CD4-positive, alpha-beta T cell (primary cell): Measurements from ENCODE around the gene RIMS1. TPM values are rescaled to one million over a fixed set of nuclear protein-coding genes. Genes with fewer than 3 reads are reported as not detected.

Experiments used
- ATAC-seq: fragments of 200-7000 bp; cut with Tn5 transposase; one replicate; pipeline ENCODE4 v1.10.0; 2022; ENCODE audit warnings: mild to moderate bottlenecking; ENCODE audit not compliant: poor library complexity
- CTCF ChIA-PET: fragments of 350-600 bp; sonication (Branson Sonifier 250); formaldehyde crosslinking; loops from one replicate; lab custom pipeline; 2021; ENCODE audit warnings: antibody characterized with exemption, inconsistent platforms; lab: Charles Lee
- POLR2A ChIA-PET: fragments of 350-600 bp; sonication (Branson Sonifier 250); formaldehyde crosslinking; loops from one replicate; lab custom pipeline; 2021; ENCODE audit warnings: antibody characterized with exemption, inconsistent platforms; lab: Charles Lee
- DNase-seq, 14 experiments: peaks; one replicate each; pipeline ENCODE4 v3.0.0-alpha.2; 2013 to 2020; ENCODE audit warnings: mixed read lengths in 2 of 14
- H3K27ac ChIP-seq, 2 donors: one replicate each; pipeline versions ENCODE4 v1.5.1 to v1.7.0; 2013; ENCODE audit warnings: low read length in 2 of 2, low read depth in 1 of 2, mild to moderate bottlenecking in 1 of 2
- H3K27me3 ChIP-seq, 2 experiments: 1 replicate in 1 of 2; 2 replicates in 1 of 2; pipeline versions ENCODE4 v1.6.1 to v1.7.0; 2013; ENCODE audit warnings: low read length in 2 of 2, control low read depth in 1 of 2, mild to moderate bottlenecking in 1 of 2, moderate library complexity in 1 of 2; ENCODE audit not compliant: insufficient read depth in 2 of 2, control insufficient read depth in 1 of 2
- H3K36me3 ChIP-seq: one replicate; pipeline ENCODE4 v1.6.1; 2013; ENCODE audit warnings: low read length, control low read depth; ENCODE audit not compliant: insufficient read depth
- H3K4me1 ChIP-seq: one replicate; pipeline ENCODE4 v1.6.1; 2013; ENCODE audit warnings: low read length, control low read depth; ENCODE audit not compliant: insufficient read depth
- H3K4me3 ChIP-seq: one replicate; pipeline ENCODE4 v1.5.1; 2013; ENCODE audit warnings: mild to moderate bottlenecking, low read length, moderate library complexity
- H3K9me3 ChIP-seq, 2 experiments: 1 replicate in 1 of 2; 2 replicates in 1 of 2; pipeline versions ENCODE4 v1.6.1 to v1.7.0; 2013; ENCODE audit warnings: low read length in 2 of 2, mild to moderate bottlenecking in 2 of 2, control low read depth in 1 of 2, moderate library complexity in 1 of 2; ENCODE audit not compliant: control insufficient read depth in 1 of 2, insufficient read depth in 1 of 2
- H3K27ac Mint-ChIP-seq: one replicate; pipeline ENCODE4 v1.8.0; 2020; ENCODE audit warnings: mixed read lengths
- H3K27me3 Mint-ChIP-seq: one replicate; pipeline ENCODE4 v1.8.0; 2021; ENCODE audit warnings: mixed read lengths
- H3K36me3 Mint-ChIP-seq: one replicate; pipeline ENCODE4 v1.8.0; 2021; ENCODE audit warnings: low read depth, mixed read lengths
- H3K4me1 Mint-ChIP-seq: one replicate; pipeline ENCODE4 v1.8.0; 2021; ENCODE audit warnings: low read depth, mixed read lengths
- H3K4me3 Mint-ChIP-seq: one replicate; pipeline ENCODE4 v1.8.0; 2020; ENCODE audit warnings: mild to moderate bottlenecking, mixed read lengths
- H3K9me3 Mint-ChIP-seq: one replicate; pipeline ENCODE4 v1.8.0; 2020; ENCODE audit warnings: mixed read lengths
- intact Hi-C, 2 experiments: fragments of 100-400 bp; cut with DNase I in 1 of 2; cut with micrococcal nuclease in 1 of 2; formaldehyde crosslinking; loops; one replicate each; pipeline versions ENCODE4 v1.15.1 to v1.9.0; 2023 to 2025; cut with DNase I, micrococcal nuclease
- total RNA-seq, 174 experiments: library from RNA in 2 of 174; stranded (reverse) in 2 of 174; gene quantifications; one replicate each; pipeline ENCODE4 v1.2.3 and lab custom pipeline; 2021 to 2026
- TF ChIP-seq, protein P1 (sequence below): fragments of 200-600 bp; IDR thresholded peaks from one replicate; pipeline ENCODE4 v1.8.0; 2022; ENCODE audit warnings: antibody characterized with exemption, mild to moderate bottlenecking

Gene RIMS1
- total RNA-seq, 2 experiments from 2014 or later: not detected

- ATAC-seq (no peak), DNase-seq (no peak)
- intact Hi-C loops: no loop called here
- POLR2A ChIA-PET: no interaction called here
- Mint-ChIP-seq H3K9me3 (no peaks in the 10 kb centered on the region), H3K4me1 (no peaks in the 10 kb centered on the region), H3K4me3 (no peak overlapping the region), H3K27me3 (peaks cover 9% of the 10 kb centered on the region), H3K36me3 (no peaks in the 10 kb centered on the region), H3K27ac (no peak overlapping the region)
- TF ChIP-seq, protein P1, sequence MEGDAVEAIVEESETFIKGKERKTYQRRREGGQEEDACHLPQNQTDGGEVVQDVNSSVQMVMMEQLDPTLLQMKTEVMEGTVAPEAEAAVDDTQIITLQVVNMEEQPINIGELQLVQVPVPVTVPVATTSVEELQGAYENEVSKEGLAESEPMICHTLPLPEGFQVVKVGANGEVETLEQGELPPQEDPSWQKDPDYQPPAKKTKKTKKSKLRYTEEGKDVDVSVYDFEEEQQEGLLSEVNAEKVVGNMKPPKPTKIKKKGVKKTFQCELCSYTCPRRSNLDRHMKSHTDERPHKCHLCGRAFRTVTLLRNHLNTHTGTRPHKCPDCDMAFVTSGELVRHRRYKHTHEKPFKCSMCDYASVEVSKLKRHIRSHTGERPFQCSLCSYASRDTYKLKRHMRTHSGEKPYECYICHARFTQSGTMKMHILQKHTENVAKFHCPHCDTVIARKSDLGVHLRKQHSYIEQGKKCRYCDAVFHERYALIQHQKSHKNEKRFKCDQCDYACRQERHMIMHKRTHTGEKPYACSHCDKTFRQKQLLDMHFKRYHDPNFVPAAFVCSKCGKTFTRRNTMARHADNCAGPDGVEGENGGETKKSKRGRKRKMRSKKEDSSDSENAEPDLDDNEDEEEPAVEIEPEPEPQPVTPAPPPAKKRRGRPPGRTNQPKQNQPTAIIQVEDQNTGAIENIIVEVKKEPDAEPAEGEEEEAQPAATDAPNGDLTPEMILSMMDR: no peak
- H3K27me3 ChIP-seq: no peaks in the 10 kb centered on the region
- H3K27ac ChIP-seq: no peak overlapping the region
- CTCF ChIA-PET: no interaction called here
- no peaks in the 10 kb centered on the region for H3K36me3 ChIP-seq
- no peaks in the 10 kb centered on the region for H3K9me3 ChIP-seq
- no peak overlapping the region for H3K4me3 ChIP-seq
- no peaks in the 10 kb centered on the region for H3K4me1 ChIP-seq
Observed at GRCh38 chr6:72406517-72406916, 520.2 kb downstream of the RIMS1 start.

GRCh38 chr6:72410769-72411168, 524.4 kb downstream of the RIMS1 start:
- H3K9me3 Mint-ChIP-seq: no peaks in the 10 kb centered on the region
- H3K27me3 ChIP-seq: no peaks in the 10 kb centered on the region
- DNase-seq: no peak
- POLR2A ChIA-PET: no interaction called here
- no peak for ATAC-seq
- H3K4me1 ChIP-seq: no peaks in the 10 kb centered on the region
- H3K27ac ChIP-seq: no peak overlapping the region
- peaks cover 14% of the 10 kb centered on the region for H3K27me3 Mint-ChIP-seq
- H3K27ac Mint-ChIP-seq: no peak overlapping the region
- TF ChIP-seq, protein P1: no peak
- no peaks in the 10 kb centered on the region for H3K9me3 ChIP-seq
- no peak overlapping the region for H3K4me3 Mint-ChIP-seq
- no peaks in the 10 kb centered on the region for H3K4me1 Mint-ChIP-seq
- H3K4me3 ChIP-seq: no peak overlapping the region
- H3K36me3 Mint-ChIP-seq: no peaks in the 10 kb centered on the region
- intact Hi-C loops: loop anchor here (5.0 to 10.0 kb wide), 3 partner anchors 204 to 772 kb away; partner anchors contain the start of gene KCNQ5 (in 1 of the 2)
- CTCF ChIA-PET: interaction anchor here (4.4 kb wide), 1 partner anchor 720 kb away, joined by 46 read pairs; no protein-coding TSS in a partner anchor
- H3K36me3 ChIP-seq: no peaks in the 10 kb centered on the region

DNA sequence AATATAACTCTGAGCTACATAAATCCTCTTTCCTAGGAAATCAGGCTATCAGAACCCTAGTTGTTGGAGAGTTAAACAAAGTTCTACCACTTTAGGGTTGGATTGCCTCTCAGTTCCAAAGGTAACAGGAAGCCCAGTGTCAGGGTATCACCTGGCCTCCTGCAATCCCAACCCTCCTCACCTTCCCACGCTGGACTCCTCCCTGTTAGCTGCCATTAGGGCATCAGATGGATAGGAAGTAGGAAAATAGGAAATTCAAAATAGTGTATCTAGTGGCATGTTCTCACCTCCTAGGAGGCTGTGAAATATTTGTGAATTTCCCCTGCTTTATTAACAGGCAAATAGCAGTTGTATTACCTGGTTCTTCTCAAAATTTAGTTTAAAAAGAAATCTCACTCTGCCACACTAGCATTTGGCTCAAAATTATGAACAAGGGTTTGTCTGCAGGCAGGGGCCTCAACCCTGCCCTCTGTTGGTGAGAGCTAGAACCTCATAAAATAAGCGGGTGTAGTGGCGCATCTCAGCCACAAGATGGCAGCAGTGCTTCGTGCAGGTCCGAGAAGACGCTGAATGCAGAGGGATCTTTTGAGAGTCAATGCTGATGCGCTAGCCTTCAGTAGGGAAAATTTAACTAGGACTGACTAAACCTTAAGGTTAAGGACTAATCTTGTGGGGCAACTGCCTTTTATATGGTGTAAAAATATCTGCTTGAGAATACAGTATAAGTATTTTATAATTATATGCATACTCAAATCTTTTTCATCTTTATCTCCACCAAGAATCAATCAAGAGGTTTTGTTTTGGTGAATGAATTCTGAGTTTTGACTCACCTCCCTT, 525.7 kb downstream of the RIMS1 start:
- Histone ChIP-seq H3K9me3 (no peaks in the 10 kb centered on the region), H3K27ac (no peak overlapping the region), H3K36me3 (no peaks in the 10 kb centered on the region), H3K4me3 (no peak overlapping the region), H3K4me1 (no peaks in the 10 kb centered on the region), H3K27me3 (no peaks in the 10 kb centered on the region)
- Mint-ChIP-seq H3K4me3 (no peak overlapping the region), H3K27me3 (peaks cover 11% of the 10 kb centered on the region), H3K27ac (no peak overlapping the region), H3K9me3 (no peaks in the 10 kb centered on the region), H3K4me1 (no peaks in the 10 kb centered on the region), H3K36me3 (no peaks in the 10 kb centered on the region)
- ChIA-PET CTCF (interaction anchor here (0.5 to 4.4 kb wide), 18 partner anchors 8 to 1051 kb away, joined by 3 to 46 read pairs (median 5); no protein-coding TSS in a partner anchor), POLR2A (no interaction called here)
- DNase-seq: peak; percentile 50 to 87 (median 67)
- TF ChIP-seq, protein P1: peak; percentile 100
- intact Hi-C loops: loop anchor here (1.0 to 10.0 kb wide), 7 partner anchors 203 to 915 kb away; partner anchors contain the start of gene KCNQ5 (in 1 of the 2)
- peak; percentile 99 for ATAC-seq
